SK-N-SH treated with all-trans-retinoic acid at 6 μM for 48 hours (cell line): ENCODE results near the gene MT1HL1.

Source experiments
- ATAC-seq: fragments of 200-7000 bp; cut with Tn5 transposase; 3 replicates; pipeline ENCODE4 v1.9.1; 2020; ENCODE audit warnings: mild to moderate bottlenecking, moderate library complexity
- ARNTL ChIP-seq: fragments of 450-650 bp; formaldehyde crosslinking; IDR thresholded peaks from 2 replicates; pipeline ENCODE4 v1.5.0; 2020; ENCODE audit warnings: low read depth, mild to moderate bottlenecking, moderate library complexity, borderline replicate concordance
- BACH2 ChIP-seq: fragments of 250-450 bp; sonication (Bioruptor Pico); IDR thresholded peaks from 2 replicates; pipeline ENCODE4 v1.9.0; 2021; ENCODE audit warnings: mild to moderate bottlenecking, borderline replicate concordance
- CSDC2 ChIP-seq: fragments of 250-450 bp; sonication (Bioruptor Pico); IDR thresholded peaks from 2 replicates; pipeline ENCODE4 v1.5.0; 2020; ENCODE audit warnings: mild to moderate bottlenecking, moderate library complexity
- CSRNP3 ChIP-seq: fragments of 250-450 bp; sonication (Bioruptor Pico); IDR thresholded peaks from 2 replicates; pipeline ENCODE4 v1.5.1; 2021; ENCODE audit warnings: mild to moderate bottlenecking, moderate library complexity
- ESRRG ChIP-seq: fragments of 250-450 bp; sonication (Bioruptor Pico); IDR thresholded peaks from 2 replicates; pipeline ENCODE4 v1.6.1; 2021; ENCODE audit warnings: mild to moderate bottlenecking
- GLIS3 ChIP-seq: fragments of 250-450 bp; sonication (Bioruptor Pico); IDR thresholded peaks from 2 replicates; pipeline ENCODE4 v1.5.0; 2020; ENCODE audit warnings: mild to moderate bottlenecking, moderate library complexity
- ISL1 ChIP-seq: fragments of 250-450 bp; sonication (Bioruptor Pico); IDR thresholded peaks from 2 replicates; pipeline ENCODE4 v2.1.2; 2022; ENCODE audit warnings: mild to moderate bottlenecking, moderate library complexity
- OSR1 ChIP-seq: fragments of 250-450 bp; sonication (Bioruptor Pico); IDR thresholded peaks from 2 replicates; pipeline ENCODE4 v1.8.0; 2022; ENCODE audit warnings: moderate library complexity, mild to moderate bottlenecking, inconsistent platforms
- PPARA ChIP-seq: fragments of 250-450 bp; sonication (Bioruptor Pico); IDR thresholded peaks from 2 replicates; pipeline ENCODE4 v1.5.0; 2020; ENCODE audit warnings: mild to moderate bottlenecking, borderline replicate concordance
- RARB ChIP-seq: fragments of 250-450 bp; sonication (Bioruptor Pico); IDR thresholded peaks from 2 replicates; pipeline ENCODE4 v1.8.0; 2021; ENCODE audit warnings: mild to moderate bottlenecking, moderate library complexity
- SNAI2 ChIP-seq: fragments of 250-450 bp; sonication (Bioruptor Pico); IDR thresholded peaks from 2 replicates; pipeline ENCODE4 v1.5.0; 2020; ENCODE audit warnings: mild to moderate bottlenecking, moderate library complexity
- TCF4 ChIP-seq: fragments of 250-450 bp; sonication (Bioruptor Pico); IDR thresholded peaks from 2 replicates; pipeline ENCODE4 v1.8.0; 2021; ENCODE audit warnings: mild to moderate bottlenecking, moderate library complexity, borderline replicate concordance
- TOX ChIP-seq: fragments of 250-450 bp; sonication (Bioruptor Pico); IDR thresholded peaks from 2 replicates; pipeline ENCODE4 v1.8.0; 2021; ENCODE audit warnings: mild to moderate bottlenecking, moderate library complexity, borderline replicate concordance
- TSHZ2 ChIP-seq: fragments of 250-450 bp; sonication (Bioruptor Pico); IDR thresholded peaks from 2 replicates; pipeline ENCODE4 v1.5.0; 2020; ENCODE audit warnings: mild to moderate bottlenecking, moderate library complexity
- ZC3H10 ChIP-seq: fragments of 250-450 bp; sonication (Bioruptor Pico); IDR thresholded peaks from 2 replicates; pipeline ENCODE4 v1.5.1; 2021; ENCODE audit warnings: mild to moderate bottlenecking, moderate library complexity
- ZFP3 ChIP-seq: fragments of 250-450 bp; sonication (Bioruptor Pico); IDR thresholded peaks from 2 replicates; pipeline ENCODE4 v1.5.0; 2020; ENCODE audit warnings: mild to moderate bottlenecking, moderate library complexity
- ZFP30 ChIP-seq: fragments of 450-650 bp; formaldehyde crosslinking; IDR thresholded peaks from 2 replicates; pipeline ENCODE4 v1.5.0; 2022; ENCODE audit warnings: mild to moderate bottlenecking, moderate library complexity
- ZNF565 ChIP-seq: fragments of 450-650 bp; formaldehyde crosslinking; conservative IDR thresholded peaks from 2 replicates; pipeline ENCODE4 v1.5.0; 2020; ENCODE audit warnings: low read depth, mild to moderate bottlenecking, moderate library complexity
- ZNF70 ChIP-seq: fragments of 450-650 bp; formaldehyde crosslinking; IDR thresholded peaks from 2 replicates; pipeline ENCODE4 v1.5.0; 2020; ENCODE audit warnings: mild to moderate bottlenecking, moderate library complexity
- ZNF8 ChIP-seq: fragments of 450-650 bp; formaldehyde crosslinking; IDR thresholded peaks from 2 replicates; pipeline ENCODE4 v1.5.0; 2020; ENCODE audit warnings: mild to moderate bottlenecking, moderate library complexity
- TF ChIP-seq, protein P1 (sequence below): fragments of 250-450 bp; sonication (Bioruptor Pico); IDR thresholded peaks from 2 replicates; pipeline ENCODE4 v1.5.1; 2020; ENCODE audit warnings: low read depth, mild to moderate bottlenecking, moderate library complexity
- TF ChIP-seq, protein P2 (sequence below): fragments of 250-450 bp; sonication (Bioruptor Pico); IDR thresholded peaks from 2 replicates; pipeline ENCODE4 v1.8.0; 2021; ENCODE audit warnings: low read depth, mild to moderate bottlenecking, moderate library complexity, borderline replicate concordance
- TF ChIP-seq, protein P3 (sequence below): fragments of 250-450 bp; sonication (Bioruptor Pico); IDR thresholded peaks from 2 replicates; pipeline ENCODE4 v1.8.0; 2020; ENCODE audit warnings: mild to moderate bottlenecking, moderate library complexity, borderline replicate concordance

The MT1HL1 gene

GRCh38 chr1:236997361-236997760, 6.9 kb downstream of the MT1HL1 start:
- no peak for TF ChIP-seq ZNF565 (CRISPR knock-in tag)
- no peak for TF ChIP-seq ZFP3 (CRISPR knock-in tag)
- no peak for TF ChIP-seq RARB (CRISPR knock-in tag)
- no peak for TF ChIP-seq ZC3H10 (CRISPR knock-in tag)
- TF ChIP-seq TOX, result no peak
- TF ChIP-seq OSR1, result no peak
- no peak for TF ChIP-seq CSRNP3
- no peak for TF ChIP-seq ZNF70 (CRISPR knock-in tag)
- no peak for TF ChIP-seq BACH2 (CRISPR knock-in tag)
- no peak for TF ChIP-seq GLIS3
- ATAC-seq, result no peak

DNA sequence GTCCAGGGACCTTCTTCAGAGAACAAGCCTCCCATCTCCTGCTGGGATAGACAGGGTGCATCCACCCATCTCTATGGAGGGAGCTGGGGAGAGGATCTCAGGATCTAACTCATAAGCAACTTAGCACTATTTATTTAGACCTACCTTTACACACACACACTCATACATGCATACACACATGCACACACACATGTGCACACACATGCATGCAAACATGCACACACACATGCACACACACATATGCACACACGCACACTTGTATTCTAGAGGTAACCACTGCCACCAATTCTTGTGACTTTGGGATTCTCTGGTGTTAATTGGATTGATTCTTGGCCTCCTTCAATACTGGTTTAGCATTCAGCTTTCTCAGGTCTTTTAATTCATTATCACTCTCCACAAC, 9.8 kb downstream of the MT1HL1 start:
- no peak for ATAC-seq
- no peak for TF ChIP-seq ISL1 (CRISPR knock-in tag)
- TF ChIP-seq GLIS3, result no peak
- TF ChIP-seq, protein P1, sequence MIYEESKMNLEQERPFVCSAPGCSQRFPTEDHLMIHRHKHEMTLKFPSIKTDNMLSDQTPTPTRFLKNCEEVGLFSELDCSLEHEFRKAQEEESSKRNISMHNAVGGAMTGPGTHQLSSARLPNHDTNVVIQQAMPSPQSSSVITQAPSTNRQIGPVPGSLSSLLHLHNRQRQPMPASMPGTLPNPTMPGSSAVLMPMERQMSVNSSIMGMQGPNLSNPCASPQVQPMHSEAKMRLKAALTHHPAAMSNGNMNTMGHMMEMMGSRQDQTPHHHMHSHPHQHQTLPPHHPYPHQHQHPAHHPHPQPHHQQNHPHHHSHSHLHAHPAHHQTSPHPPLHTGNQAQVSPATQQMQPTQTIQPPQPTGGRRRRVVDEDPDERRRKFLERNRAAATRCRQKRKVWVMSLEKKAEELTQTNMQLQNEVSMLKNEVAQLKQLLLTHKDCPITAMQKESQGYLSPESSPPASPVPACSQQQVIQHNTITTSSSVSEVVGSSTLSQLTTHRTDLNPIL (CRISPR knock-in tag), result no peak

DNA sequence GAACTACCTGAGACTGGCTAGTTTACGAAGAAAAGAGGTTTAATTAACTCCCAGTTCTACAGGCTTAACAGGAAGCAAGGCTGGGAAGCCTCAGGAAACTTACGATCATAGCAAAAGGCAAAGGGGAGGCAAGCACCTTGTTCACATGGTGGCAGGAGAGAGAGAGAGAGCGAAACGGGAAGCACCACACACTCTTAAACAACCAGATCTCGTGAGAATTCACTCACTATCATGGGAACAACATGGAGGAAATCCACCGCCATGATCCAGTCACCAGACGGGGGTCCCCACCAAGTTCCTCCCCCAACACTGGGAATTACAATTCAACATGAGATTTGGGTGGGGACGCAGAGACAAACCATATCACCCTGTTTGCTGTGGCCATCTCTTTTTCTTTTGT, 11.8 kb downstream of the MT1HL1 start:
- TF ChIP-seq BACH2 (CRISPR knock-in tag) (no peak), ARNTL (no peak), PPARA (CRISPR knock-in tag) (no peak), TOX (no peak), CSRNP3 (no peak), GLIS3 (no peak), ZC3H10 (CRISPR knock-in tag) (no peak), RARB (CRISPR knock-in tag) (no peak), SNAI2 (CRISPR knock-in tag) (no peak), ZFP30 (CRISPR knock-in tag) (no peak), ESRRG (CRISPR knock-in tag) (no peak), CSDC2 (CRISPR knock-in tag) (no peak), TCF4 (CRISPR knock-in tag) (no peak), ZNF8 (CRISPR knock-in tag) (no peak), ZNF70 (CRISPR knock-in tag) (no peak), ISL1 (CRISPR knock-in tag) (no peak)
- TF ChIP-seq, protein P2, sequence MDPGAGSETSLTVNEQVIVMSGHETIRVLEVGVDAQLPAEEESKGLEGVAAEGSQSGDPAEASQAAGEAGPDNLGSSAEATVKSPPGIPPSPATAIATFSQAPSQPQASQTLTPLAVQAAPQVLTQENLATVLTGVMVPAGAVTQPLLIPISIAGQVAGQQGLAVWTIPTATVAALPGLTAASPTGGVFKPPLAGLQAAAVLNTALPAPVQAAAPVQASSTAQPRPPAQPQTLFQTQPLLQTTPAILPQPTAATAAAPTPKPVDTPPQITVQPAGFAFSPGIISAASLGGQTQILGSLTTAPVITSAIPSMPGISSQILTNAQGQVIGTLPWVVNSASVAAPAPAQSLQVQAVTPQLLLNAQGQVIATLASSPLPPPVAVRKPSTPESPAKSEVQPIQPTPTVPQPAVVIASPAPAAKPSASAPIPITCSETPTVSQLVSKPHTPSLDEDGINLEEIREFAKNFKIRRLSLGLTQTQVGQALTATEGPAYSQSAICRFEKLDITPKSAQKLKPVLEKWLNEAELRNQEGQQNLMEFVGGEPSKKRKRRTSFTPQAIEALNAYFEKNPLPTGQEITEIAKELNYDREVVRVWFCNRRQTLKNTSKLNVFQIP, result no peak
- TF ChIP-seq, protein P1 (CRISPR knock-in tag), result no peak
- ATAC-seq, result no peak

GRCh38 chr1:236990052-236990445, 14.2 kb downstream of the MT1HL1 start:
- no peak for ATAC-seq
- TF ChIP-seq GLIS3 (no peak), CSDC2 (CRISPR knock-in tag) (no peak), BACH2 (CRISPR knock-in tag) (no peak), ESRRG (CRISPR knock-in tag) (no peak), TOX (no peak), TSHZ2 (CRISPR knock-in tag) (no peak), TCF4 (CRISPR knock-in tag) (no peak), SNAI2 (CRISPR knock-in tag) (no peak), ZNF565 (CRISPR knock-in tag) (no peak)
- TF ChIP-seq, protein P3, sequence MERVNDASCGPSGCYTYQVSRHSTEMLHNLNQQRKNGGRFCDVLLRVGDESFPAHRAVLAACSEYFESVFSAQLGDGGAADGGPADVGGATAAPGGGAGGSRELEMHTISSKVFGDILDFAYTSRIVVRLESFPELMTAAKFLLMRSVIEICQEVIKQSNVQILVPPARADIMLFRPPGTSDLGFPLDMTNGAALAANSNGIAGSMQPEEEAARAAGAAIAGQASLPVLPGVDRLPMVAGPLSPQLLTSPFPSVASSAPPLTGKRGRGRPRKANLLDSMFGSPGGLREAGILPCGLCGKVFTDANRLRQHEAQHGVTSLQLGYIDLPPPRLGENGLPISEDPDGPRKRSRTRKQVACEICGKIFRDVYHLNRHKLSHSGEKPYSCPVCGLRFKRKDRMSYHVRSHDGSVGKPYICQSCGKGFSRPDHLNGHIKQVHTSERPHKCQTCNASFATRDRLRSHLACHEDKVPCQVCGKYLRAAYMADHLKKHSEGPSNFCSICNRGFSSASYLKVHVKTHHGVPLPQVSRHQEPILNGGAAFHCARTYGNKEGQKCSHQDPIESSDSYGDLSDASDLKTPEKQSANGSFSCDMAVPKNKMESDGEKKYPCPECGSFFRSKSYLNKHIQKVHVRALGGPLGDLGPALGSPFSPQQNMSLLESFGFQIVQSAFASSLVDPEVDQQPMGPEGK, result no peak
- TF ChIP-seq, protein P1 (CRISPR knock-in tag), result no peak
